NCI-H2107 treated with DMSO at 0.1 percent for 48 hours (cell line): ENCODE measurements around the gene SMARCAL1.

Experiments
- DNase-seq: peaks from one replicate; lab custom pipeline; 2025; ENCODE audit not compliant: unreplicated experiment; lab: John Stamatoyannopoulos, UW

Gene SMARCAL1

DNA sequence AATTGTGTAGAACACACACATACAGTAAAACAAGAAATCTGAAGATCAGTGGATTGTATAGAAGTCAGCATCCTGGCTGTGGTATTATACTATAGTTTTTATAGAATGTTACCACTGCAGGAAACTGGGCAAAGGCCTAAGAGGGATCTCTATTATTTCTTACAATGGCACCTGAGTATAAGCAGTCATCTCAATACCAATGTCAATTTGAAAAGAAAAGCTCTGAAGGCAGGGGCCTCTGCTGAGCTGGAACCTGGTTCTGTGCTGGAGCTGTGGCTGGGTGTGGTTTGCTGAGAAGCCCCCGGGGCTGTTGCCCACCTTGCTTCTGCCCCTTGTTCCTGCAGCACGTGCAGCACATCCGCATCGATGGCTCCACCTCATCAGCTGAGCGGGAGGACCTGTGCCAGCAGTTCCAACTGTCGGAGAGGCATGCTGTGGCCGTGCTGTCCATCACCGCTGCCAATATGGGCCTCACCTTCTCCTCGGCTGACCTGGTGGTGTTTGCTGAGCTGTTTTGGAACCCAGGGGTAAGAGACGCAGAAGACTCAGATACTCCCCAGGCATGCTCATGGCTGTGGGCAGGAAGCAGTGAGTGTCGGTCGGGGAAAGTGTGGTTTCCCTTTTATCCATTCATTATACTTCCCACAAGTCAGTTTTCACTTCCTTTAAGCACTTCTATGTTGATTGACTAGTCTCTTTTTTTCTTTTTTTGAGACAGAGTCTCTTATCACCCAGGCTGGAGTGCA lies 62.8 kb downstream of the SMARCAL1 start:
- DNase-seq = no peak

- no peak for DNase-seq
These were observed 63.5 kb downstream of the SMARCAL1 start for GRCh38 chr2:216475767-216476166.

- no peak for DNase-seq
These were observed 65.2 kb downstream of the SMARCAL1 start for GRCh38 chr2:216477283-216478035.

DNA sequence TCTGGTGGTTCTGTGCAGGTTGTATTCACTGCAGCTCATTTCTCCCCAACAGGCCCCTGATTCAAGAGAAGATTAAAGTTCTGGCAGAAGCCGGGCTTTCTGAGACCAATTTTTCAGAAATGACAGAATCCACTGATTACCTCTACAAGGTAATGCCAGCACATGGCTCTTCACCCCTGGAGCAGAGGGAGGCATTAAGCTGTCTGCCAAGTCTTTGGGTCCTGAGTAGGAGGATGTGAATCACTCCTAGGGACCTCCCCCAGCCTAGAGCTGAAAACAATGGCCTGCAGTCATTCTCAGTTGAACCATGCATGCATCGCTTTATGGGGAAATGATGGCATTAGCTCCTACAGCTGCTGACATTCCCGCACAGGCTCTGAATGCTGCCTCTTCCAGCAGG lies 65.9 kb downstream of the SMARCAL1 start:
- no peak for DNase-seq

GRCh38 chr2:216478791-216479190 lies 66.5 kb downstream of the SMARCAL1 start:
- DNase-seq = no peak

DNA sequence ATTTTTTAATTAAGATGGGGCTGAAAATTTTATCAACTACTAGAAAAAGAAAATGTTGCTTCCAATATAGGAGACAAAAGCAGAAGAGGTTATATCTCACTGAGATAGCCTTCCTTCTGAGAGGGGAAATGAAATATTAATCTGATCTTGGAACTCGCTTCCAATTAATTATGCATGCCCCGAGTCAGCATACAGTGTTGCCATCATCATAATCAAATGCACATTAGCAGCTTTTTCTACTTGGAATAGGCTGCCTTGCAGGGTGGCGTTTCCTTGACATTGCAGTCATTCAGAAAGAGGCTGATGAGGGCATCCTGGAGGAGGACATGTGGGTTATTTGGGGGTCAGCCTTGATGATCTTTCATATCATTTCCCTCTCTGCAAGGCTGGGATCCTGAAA lies 67.9 kb downstream of the SMARCAL1 start:
- no peak for DNase-seq

DNA sequence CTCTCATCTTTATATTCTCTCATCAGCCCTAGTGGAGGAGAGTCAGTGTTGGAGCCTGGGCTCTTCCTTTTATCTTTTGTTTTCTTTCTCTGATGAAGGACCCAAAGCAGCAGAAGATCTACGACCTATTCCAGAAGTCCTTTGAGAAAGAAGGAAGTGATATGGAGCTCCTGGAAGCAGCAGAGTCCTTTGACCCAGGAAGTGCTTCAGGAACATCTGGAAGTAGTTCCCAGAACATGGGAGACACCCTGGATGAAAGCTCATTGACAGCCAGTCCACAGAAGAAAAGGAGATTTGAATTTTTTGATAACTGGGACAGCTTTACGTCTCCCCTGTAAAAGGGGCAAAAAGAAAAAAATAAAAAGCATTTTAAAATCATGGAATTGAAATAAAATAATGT lies 70.4 kb downstream of the SMARCAL1 start:
- DNase-seq = no peak

DNA sequence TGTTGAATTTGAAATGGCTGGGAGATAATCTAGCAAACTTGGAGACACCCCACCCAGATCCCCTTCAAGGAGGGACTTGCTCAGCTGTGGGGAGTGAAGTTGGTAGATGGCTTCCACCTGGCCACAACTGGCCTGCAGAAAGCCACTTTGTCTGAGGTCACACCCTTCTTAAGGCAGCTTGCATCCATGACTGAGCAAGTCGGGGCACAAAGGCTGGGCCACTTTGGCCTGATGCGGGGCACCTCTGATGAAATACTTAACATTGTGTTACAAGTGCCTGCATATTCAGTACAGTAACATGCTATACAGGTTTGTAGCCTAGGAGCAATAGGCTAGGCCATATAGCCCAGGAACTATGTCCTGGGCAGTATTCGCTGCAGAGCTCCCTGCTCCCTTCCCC lies 73.0 kb downstream of the SMARCAL1 start:
- no peak for DNase-seq

DNA sequence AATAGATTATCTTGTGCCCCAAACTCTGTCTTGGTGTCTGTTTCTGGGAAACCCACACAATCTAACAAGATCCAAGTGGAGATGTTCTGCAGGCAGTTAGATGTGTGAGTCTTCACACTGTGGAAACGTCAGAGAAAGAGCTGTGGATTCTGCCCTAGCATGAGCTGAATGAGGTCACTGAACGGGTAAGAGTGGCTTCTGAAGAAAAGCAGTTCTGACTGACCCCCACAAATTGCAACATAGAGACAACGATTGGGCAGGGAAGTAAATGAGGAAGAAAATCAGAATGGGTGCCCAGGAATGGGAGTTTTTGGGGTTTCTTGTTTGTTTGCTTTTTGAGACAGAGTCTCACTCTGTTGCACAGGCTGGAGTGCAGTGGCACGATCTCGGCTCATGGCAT lies 73.5 kb downstream of the SMARCAL1 start:
- DNase-seq = no peak

GRCh38 chr2:216486271-216486670 lies 74.0 kb downstream of the SMARCAL1 start:
- no peak for DNase-seq

- no peak for DNase-seq
These were observed 74.4 kb downstream of the SMARCAL1 start for GRCh38 chr2:216486708-216487107.

- DNase-seq = no peak
These were observed 77.8 kb downstream of the SMARCAL1 start for GRCh38 chr2:216490061-216490460.

DNA sequence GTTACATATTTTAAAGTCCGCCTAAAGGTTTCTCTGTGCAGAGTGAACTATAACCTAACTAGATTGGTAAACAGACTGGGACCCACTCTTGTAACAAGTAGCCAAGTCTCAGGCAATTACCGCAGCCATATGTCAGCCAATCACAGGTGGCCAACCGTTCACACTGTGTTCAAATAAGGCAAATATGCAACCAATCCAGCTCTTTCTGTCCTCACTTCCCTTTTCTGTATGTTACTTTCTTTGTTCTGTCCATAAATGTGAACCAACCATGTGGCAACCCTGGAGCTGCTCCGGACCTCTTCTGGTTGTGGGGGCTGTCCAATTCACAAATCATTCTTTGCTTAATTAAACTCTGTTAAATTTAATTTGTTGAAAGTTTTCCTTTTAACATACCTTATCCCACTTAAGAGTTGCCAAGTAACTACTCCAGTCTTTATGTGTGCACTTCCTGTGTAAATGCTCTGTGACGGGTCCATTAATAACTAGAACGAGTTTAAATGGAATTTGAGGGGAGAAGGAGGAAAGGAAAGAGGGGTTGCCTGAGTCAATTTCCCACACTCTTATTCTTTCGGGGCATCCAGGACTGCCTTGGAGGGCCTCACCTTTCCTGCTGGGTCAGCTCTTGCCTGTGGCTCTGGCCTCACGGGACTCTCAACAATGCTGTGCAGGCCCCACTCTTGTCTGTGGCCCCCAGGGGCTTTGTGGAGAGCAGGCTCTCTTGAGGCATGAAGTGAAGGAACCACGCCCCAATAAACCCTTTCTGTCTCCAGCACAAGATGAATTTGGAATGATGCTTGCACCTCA lies 79.7 kb downstream of the SMARCAL1 start:
- no peak for DNase-seq

DNA sequence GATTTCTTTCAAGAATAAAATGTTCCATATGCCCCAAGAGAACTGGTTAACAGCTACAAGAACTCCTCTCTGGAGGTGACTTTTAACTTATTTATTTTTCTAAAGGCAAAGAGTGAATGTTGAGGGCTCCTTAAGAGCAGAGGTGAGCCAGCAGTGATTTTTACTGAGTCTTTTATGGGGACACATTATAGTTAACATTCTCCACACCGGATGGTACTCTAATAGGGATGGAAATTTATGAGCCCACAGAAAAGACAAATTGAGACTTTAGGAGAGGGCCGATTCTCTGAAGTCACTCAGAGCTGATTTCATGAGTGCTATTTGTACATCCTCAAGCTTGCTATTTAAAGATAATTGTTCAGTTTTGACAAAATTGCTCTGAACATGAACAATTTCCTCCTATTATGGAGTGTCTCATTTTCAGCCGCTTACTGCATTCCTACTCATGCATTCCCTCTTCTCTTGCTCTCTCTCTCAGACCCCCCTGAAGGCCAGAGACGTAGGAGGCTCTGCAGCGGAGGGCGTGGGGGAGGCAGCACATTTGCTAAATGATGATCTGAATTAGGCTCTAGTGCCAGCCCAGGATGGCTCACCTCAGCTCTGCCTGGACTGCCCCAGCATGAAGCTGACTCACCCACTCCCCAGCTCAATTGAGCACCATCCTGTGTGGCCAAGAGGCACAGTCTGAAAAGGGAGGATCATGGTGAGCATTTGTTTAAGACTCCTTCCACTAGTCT lies 80.5 kb downstream of the SMARCAL1 start:
- DNase-seq = no peak

DNA sequence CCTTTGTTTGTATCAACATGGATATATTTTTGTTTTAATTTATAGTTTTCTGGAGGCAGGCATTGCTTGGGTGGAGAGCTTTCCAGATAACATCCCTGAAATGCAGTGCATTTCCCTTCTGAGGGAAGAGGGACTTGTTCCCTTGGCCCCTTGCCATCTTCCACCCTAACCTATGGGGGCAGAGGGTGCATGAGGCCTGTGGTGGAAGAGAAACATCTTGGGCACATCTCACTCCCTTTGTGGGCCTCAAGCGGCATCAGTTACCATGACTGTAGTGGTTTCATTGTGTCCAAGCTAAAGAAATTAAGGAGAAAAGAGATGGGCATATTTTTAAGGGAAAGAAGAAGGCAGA lies 81.0 kb downstream of the SMARCAL1 start:
- no peak for DNase-seq

- DNase-seq = no peak
These were observed 83.4 kb downstream of the SMARCAL1 start for GRCh38 chr2:216495656-216496055.

DNA sequence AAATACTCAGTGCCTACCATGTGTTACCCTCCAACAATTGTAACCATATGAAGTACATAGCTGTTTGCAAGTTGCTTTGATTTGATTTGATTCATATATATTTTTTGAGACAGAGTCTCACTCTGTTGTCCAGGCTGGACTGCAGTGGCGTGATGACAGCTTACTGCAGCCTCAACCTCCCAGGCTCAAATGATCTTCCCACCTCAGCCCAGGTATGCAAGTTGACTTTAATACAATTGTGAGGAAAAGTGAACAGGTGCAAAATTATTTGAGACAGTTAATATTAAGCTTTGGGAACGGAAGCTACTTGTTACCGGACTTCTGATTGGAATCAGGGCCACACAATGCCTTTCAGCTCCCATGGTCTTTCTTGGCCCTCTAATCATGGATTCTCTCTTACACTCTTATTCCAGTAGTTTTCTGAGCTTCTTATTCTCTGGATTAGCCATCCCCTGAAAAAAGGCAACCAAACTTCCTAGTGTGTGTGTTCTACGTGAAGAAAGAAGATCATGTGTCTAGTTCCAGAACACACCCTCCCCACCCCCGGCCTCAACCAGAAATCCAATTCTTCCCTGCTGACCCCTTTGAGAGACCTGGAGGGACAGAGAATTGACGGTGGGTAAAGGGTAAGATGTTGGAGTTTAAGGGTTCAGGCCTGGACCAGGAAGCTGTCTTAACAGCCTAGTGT lies 85.2 kb downstream of the SMARCAL1 start:
- no peak for DNase-seq

DNA sequence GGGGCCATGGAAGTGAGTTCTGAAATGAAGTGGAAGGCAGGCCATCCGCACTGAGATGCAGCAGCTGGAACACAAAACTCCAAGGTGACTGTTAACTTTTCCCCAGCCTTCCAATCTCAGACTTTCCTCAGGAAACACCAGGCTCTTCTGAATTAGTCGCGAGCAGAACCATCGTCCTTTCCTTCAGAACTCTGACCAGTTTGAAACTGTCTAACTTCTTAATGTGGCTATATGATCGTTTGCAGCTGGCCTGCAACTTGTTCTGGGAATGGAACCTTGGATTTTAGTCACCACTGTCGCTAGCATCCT lies 85.7 kb downstream of the SMARCAL1 start:
- no peak for DNase-seq

DNA sequence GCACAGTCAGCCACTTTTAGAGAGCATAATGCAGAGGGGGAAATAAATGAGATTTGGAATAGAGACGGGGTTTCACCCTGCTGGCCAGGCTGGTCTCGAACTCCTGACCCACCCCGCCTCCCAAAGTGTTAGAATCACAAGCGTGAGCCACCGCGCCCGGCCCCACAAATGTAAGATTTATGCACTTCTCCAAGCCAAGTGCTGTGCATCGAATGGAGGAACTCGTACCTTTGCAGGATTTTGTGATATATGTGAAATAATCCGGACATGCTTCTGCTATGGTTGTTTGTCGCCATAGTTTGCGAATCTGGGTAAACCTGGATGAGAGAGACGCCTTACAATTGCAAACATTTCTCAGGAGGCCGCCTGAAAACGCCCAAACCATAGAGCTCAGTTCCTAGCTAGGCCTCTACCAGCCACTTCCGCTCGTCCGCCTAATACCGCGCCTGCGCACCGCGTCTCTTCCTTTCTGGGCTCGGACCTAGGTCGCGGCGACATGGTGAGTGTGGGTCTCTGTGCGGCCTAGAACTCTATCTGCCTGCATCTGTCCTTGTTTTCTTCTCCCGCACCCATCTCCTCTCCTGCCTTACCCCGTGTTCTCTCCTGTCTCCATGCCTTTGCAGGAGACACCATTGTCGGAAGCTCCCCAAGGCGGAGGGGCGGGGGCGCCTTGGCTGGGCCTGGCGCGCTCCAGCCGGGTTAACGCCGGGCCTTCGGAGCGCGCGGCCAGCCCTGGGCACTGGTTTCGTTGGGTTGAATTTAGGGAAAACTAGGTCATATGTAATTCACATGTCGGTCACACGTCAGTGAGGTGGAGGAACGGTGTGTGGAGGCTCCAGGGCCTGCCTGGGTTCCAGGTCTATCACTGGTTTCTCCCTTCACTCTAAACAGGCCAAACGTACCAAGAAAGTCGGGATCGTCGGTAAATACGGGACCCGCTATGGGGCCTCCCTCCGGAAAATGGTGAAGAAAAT lies 86.4 kb downstream of the SMARCAL1 start, which contains the start of gene RPL37A:
Gene RPL37A (plus strand): TSS at position 466 of the 974 bp plus-strand sequence. CDS start 31 bp downstream, at position 497.
- peak; percentile 90 for DNase-seq
